HG02571 (cell line): ENCODE data around the gene ZNF236.

Source experiments
- ATAC-seq: cut with Tn5 transposase; IDR thresholded peaks from one replicate; pipeline ENCODE4 v1.9.1; 2021; ENCODE audit warnings: mild to moderate bottlenecking, moderate library complexity; ENCODE audit not compliant: unreplicated experiment

ZNF236 gene

GRCh38 chr18:77000527-77000926, 178.2 kb downstream of the ZNF236 start:
- no peak for ATAC-seq

- ATAC-seq: no peak
These were observed 178.7 kb downstream of the ZNF236 start for GRCh38 chr18:77001041-77001440.

GRCh38 chr18:77001979-77002378, 179.6 kb downstream of the ZNF236 start:
- no peak for ATAC-seq

- no peak for ATAC-seq
These were observed 180.1 kb downstream of the ZNF236 start for GRCh38 chr18:77002496-77002895.

GRCh38 chr18:77003316-77003715, 181.0 kb downstream of the ZNF236 start:
- ATAC-seq: no peak

GRCh38 chr18:77004555-77005380, 182.4 kb downstream of the ZNF236 start:
- no peak for ATAC-seq

GRCh38 chr18:77005651-77006195, 183.4 kb downstream of the ZNF236 start:
- ATAC-seq: no peak

GRCh38 chr18:77006305-77007175, 184.2 kb downstream of the ZNF236 start:
- no peak for ATAC-seq

- no peak for ATAC-seq
These were observed 184.9 kb downstream of the ZNF236 start for GRCh38 chr18:77007251-77007650.

GRCh38 chr18:77008006-77008405, 185.6 kb downstream of the ZNF236 start:
- ATAC-seq: no peak

- no peak for ATAC-seq
These were observed 186.4 kb downstream of the ZNF236 start for GRCh38 chr18:77008576-77009315.

GRCh38 chr18:77009675-77010074, 187.3 kb downstream of the ZNF236 start:
- no peak for ATAC-seq

- ATAC-seq: no peak
These were observed 189.8 kb downstream of the ZNF236 start for GRCh38 chr18:77012120-77012519.

- ATAC-seq: no peak
These were observed 190.6 kb downstream of the ZNF236 start for GRCh38 chr18:77012806-77013541.

- no peak for ATAC-seq
These were observed 191.6 kb downstream of the ZNF236 start for GRCh38 chr18:77013811-77014521.

GRCh38 chr18:77014538-77014937, 192.2 kb downstream of the ZNF236 start:
- no peak for ATAC-seq

- ATAC-seq: no peak
These were observed 192.8 kb downstream of the ZNF236 start for GRCh38 chr18:77015169-77015568.

- no peak for ATAC-seq
These were observed 193.7 kb downstream of the ZNF236 start for GRCh38 chr18:77015771-77016710.

- ATAC-seq: no peak
These were observed 194.6 kb downstream of the ZNF236 start for GRCh38 chr18:77016936-77017335.
